Lung (tissue), 12 donors: ENCODE results near the gene DIS3L2. TPM values are rescaled to one million over a fixed set of nuclear protein-coding genes. Genes with fewer than 3 reads are reported as not detected.

ENCODE experiments used
- ATAC-seq: fragments of 200-7000 bp; cut with Tn5 transposase; one replicate; pipeline ENCODE4 v1.9.1; 2020; ENCODE audit warnings: moderate number of reproducible peaks; ENCODE audit not compliant: insufficient read depth, low FRiP score
- DNase-seq, 3 donors: peaks; one replicate each; pipeline ENCODE4 v3.0.0-alpha.2; 2013 to 2017
- H3K27ac ChIP-seq, 2 donors: one replicate each; pipeline ENCODE4 v1.5.1; 2013; ENCODE audit warnings: mild to moderate bottlenecking in 2 of 2, moderate library complexity in 2 of 2, control low read depth in 1 of 2, inconsistent platforms in 1 of 2, low read depth in 1 of 2, low read length in 1 of 2
- H3K27me3 ChIP-seq, 3 donors: one replicate each; pipeline ENCODE4 v1.5.1; 2013; ENCODE audit warnings: low read length in 2 of 3; ENCODE audit not compliant: control insufficient read depth in 3 of 3, insufficient read depth in 3 of 3
- H3K36me3 ChIP-seq, 4 donors: one replicate each; pipeline ENCODE4 v1.5.1; 2013; ENCODE audit warnings: low read length in 4 of 4, mild to moderate bottlenecking in 1 of 4, moderate library complexity in 1 of 4; ENCODE audit not compliant: control insufficient read depth in 4 of 4, insufficient read depth in 4 of 4
- H3K4me1 ChIP-seq, 5 donors: one replicate each; pipeline ENCODE4 v1.5.1; 2013; ENCODE audit warnings: low read length in 5 of 5, mild to moderate bottlenecking in 2 of 5, moderate library complexity in 1 of 5; ENCODE audit not compliant: control insufficient read depth in 5 of 5, insufficient read depth in 5 of 5
- H3K4me3 ChIP-seq: one replicate; pipeline ENCODE4 v1.5.1; 2013; ENCODE audit warnings: mild to moderate bottlenecking, control low read depth, moderate library complexity
- H3K9ac ChIP-seq, 2 donors: one replicate each; pipeline ENCODE4 v1.5.1; 2013; ENCODE audit warnings: low read length in 2 of 2, control low read depth in 1 of 2; ENCODE audit not compliant: insufficient read depth in 1 of 2
- H3K9me3 ChIP-seq, 4 donors: one replicate each; pipeline ENCODE4 v1.5.1; 2013; ENCODE audit warnings: low read length in 3 of 4, mild to moderate bottlenecking in 1 of 4, moderate library complexity in 1 of 4; ENCODE audit not compliant: control insufficient read depth in 4 of 4, insufficient read depth in 3 of 4
- CTCF ChIP-seq: IDR thresholded peaks from 2 replicates; pipeline ENCODE4 v1.5.1; 2012; ENCODE audit warnings: mild to moderate bottlenecking; ENCODE audit errors: control extremely low read depth, extremely low read depth
- WGBS, 2 donors: extraction: QIAGEN DNeasy Blood & Tissue Kit; methylation state at CpG; one replicate each; pipeline ENCODE4 v1.1.7; 2013; 5-methylcytosine and 5-hydroxymethylcytosine counted together
- polyA plus RNA-seq, 2 donors: library from polyadenylated mRNA; stranded (reverse); fragments of 200-250 nt; gene quantifications; one replicate each; pipeline ENCODE4 v1.2.1, GENCODE V29; 2013
- total RNA-seq, 2 donors: library from RNA; depleted of rRNA in 1 of 2; stranded (reverse); fragments of >200 nt in 1 of 2; gene quantifications; one replicate each; pipeline ENCODE4 v1.2.1, GENCODE V29; 2014 to 2021
- donor health status: control.
- donor health status: control.
- donor health status: Bipolar disorder and iron deficiency.
- donor health status: healthy.
- donor health status: DM: yes; HTN: yes; CAD: no.

DIS3L2 gene
- total and polyA plus RNA-seq, 4 donors, result 12.7 to 41.0 (median 31.1) TPM

GRCh38 chr2:232288489-232289030, 327.0 kb downstream of the DIS3L2 start:
- Histone ChIP-seq H3K4me1 (peaks cover 0 to 8% (median 0%) of the 10 kb centered on the region in 5 donors), H3K36me3 (peaks cover 0 to 3% (median 0%) of the 10 kb centered on the region in 4 donors), H3K27ac (no peak overlapping the region), H3K4me3 (no peak overlapping the region), H3K9me3 (no peaks in the 10 kb centered on the region), H3K9ac (no peak overlapping the region), H3K27me3 (no peaks in the 10 kb centered on the region)
- peak in 2 of 3 donors; percentile 61 to 62 for DNase-seq
- TF ChIP-seq CTCF, result no peak
- no peak for ATAC-seq
- 88 to 91% methylated on average over 4 of the region's 4 CpGs for WGBS, 2 donors

- WGBS, 2 donors, result 96 to 98% methylated on average over 8 of the region's 8 CpGs
- Histone ChIP-seq H3K27me3 (no peaks in the 10 kb centered on the region), H3K9me3 (no peaks in the 10 kb centered on the region), H3K4me3 (no peak overlapping the region), H3K9ac (no peak overlapping the region), H3K36me3 (peaks cover 0 to 3% (median 0%) of the 10 kb centered on the region in 4 donors), H3K4me1 (peaks cover 0 to 8% (median 0%) of the 10 kb centered on the region in 5 donors), H3K27ac (no peak overlapping the region)
- DNase-seq, result no peak
- no peak for ATAC-seq
- no peak for TF ChIP-seq CTCF
Measured at GRCh38 chr2:232290668-232291067, 329.2 kb downstream of the DIS3L2 start.

GRCh38 chr2:232291343-232291742, 329.8 kb downstream of the DIS3L2 start:
- ATAC-seq, result no peak
- peaks cover 0 to 8% (median 0%) of the 10 kb centered on the region in 5 donors for H3K4me1 ChIP-seq
- no peak overlapping the region for H3K4me3 ChIP-seq
- no peaks in the 10 kb centered on the region for H3K9me3 ChIP-seq
- H3K27ac ChIP-seq, result no peak overlapping the region
- WGBS, 2 donors, result 86 to 94% methylated on average over 2 of the region's 2 CpGs
- H3K36me3 ChIP-seq, result peaks cover 0 to 3% (median 0%) of the 10 kb centered on the region in 4 donors
- DNase-seq, result no peak
- H3K9ac ChIP-seq, result no peak overlapping the region
- no peak for TF ChIP-seq CTCF
- H3K27me3 ChIP-seq, result no peaks in the 10 kb centered on the region
